MM.1S (cell line): ENCODE results near the gene SMCHD1.
"Not testable (repeated sequence)": the region's sequence is repeated elsewhere in the genome, so short reads cannot be mapped to it uniquely, and the experiment has no call there.

Source experiments
- DNase-seq: peaks from one replicate; pipeline ENCODE4 v3.0.0-alpha.2; 2015
- H2AFZ ChIP-seq: fragments of 300-600 bp; sonication (generic); 2 replicates; pipeline ENCODE4 v1.6.0; 2016; ENCODE audit warnings: antibody characterized with exemption, low read length
- H3F3A ChIP-seq: fragments of 300-600 bp; sonication (generic); 2 replicates; pipeline ENCODE4 v1.6.1; 2016; ENCODE audit warnings: mild to moderate bottlenecking, antibody characterized with exemption, low read length, moderate library complexity, mixed read lengths; ENCODE audit not compliant: insufficient read depth
- H3K27ac ChIP-seq: fragments of 300-600 bp; sonication (generic); 2 replicates; pipeline ENCODE4 v1.5.1; 2016; ENCODE audit warnings: mild to moderate bottlenecking, low read length
- H3K27me3 ChIP-seq: fragments of 300-600 bp; sonication (generic); replicated peaks from 2 replicates; pipeline ENCODE4 v1.6.0; 2016; ENCODE audit warnings: low read length; ENCODE audit not compliant: insufficient read depth
- H3K36me3 ChIP-seq: fragments of 300-600 bp; sonication (generic); replicated peaks from 2 replicates; pipeline ENCODE4 v1.6.1; 2016; ENCODE audit warnings: mild to moderate bottlenecking, low read length, mixed read lengths; ENCODE audit not compliant: insufficient read depth
- H3K4me1 ChIP-seq: fragments of 300-600 bp; sonication (generic); 2 replicates; pipeline ENCODE4 v1.6.1; 2016; ENCODE audit warnings: low read length, mixed read lengths
- H3K4me2 ChIP-seq: fragments of 300-600 bp; sonication (generic); 2 replicates; pipeline ENCODE4 v1.6.0; 2016; ENCODE audit warnings: low read depth, low read length
- H3K4me3 ChIP-seq: fragments of 300-600 bp; sonication (generic); 2 replicates; pipeline ENCODE4 v1.5.1; 2016; ENCODE audit warnings: low read length, mixed read lengths
- H3K79me2 ChIP-seq: fragments of 300-600 bp; sonication (generic); 2 replicates; pipeline ENCODE4 v1.6.1; 2016; ENCODE audit warnings: mixed run types, low read length, mixed read lengths
- H3K9ac ChIP-seq: fragments of 300-600 bp; sonication (generic); 2 replicates; pipeline ENCODE4 v1.6.1; 2016; ENCODE audit warnings: low read length, mixed read lengths
- H3K9me2 ChIP-seq: fragments of 300-600 bp; sonication (generic); replicated peaks from 2 replicates; pipeline ENCODE4 v1.6.1; 2016; ENCODE audit warnings: mild to moderate bottlenecking, low read length, mixed read lengths; ENCODE audit not compliant: insufficient read depth
- H3K9me3 ChIP-seq: fragments of 300-600 bp; sonication (generic); replicated peaks from 2 replicates; pipeline ENCODE4 v1.6.1; 2016; ENCODE audit warnings: mild to moderate bottlenecking, low read length, mixed read lengths; ENCODE audit not compliant: insufficient read depth
- H4K20me1 ChIP-seq: fragments of 300-600 bp; sonication (generic); 2 replicates; pipeline ENCODE4 v1.6.1; 2016; ENCODE audit warnings: mild to moderate bottlenecking, low read length, moderate library complexity, mixed read lengths; ENCODE audit not compliant: insufficient read depth
- EZH2 ChIP-seq: fragments of 300-600 bp; sonication (generic); optimal IDR thresholded peaks from 2 replicates; pipeline ENCODE3; 2017; ENCODE audit warnings: low read depth, mild to moderate bottlenecking, antibody characterized with exemption, low read length, mixed read lengths
- EZH2phosphoT487 ChIP-seq: fragments of 300-600 bp; sonication (generic); IDR thresholded peaks from 2 replicates; pipeline ENCODE4 v1.6.1; 2018; ENCODE audit warnings: antibody characterized with exemption, low read length
- TF ChIP-seq, protein P1 (sequence below): fragments of 300-600 bp; sonication (generic); IDR thresholded peaks from 2 replicates; pipeline ENCODE4 v1.5.1; 2016; ENCODE audit warnings: antibody characterized with exemption, low read length, mixed read lengths

Gene SMCHD1

DNA sequence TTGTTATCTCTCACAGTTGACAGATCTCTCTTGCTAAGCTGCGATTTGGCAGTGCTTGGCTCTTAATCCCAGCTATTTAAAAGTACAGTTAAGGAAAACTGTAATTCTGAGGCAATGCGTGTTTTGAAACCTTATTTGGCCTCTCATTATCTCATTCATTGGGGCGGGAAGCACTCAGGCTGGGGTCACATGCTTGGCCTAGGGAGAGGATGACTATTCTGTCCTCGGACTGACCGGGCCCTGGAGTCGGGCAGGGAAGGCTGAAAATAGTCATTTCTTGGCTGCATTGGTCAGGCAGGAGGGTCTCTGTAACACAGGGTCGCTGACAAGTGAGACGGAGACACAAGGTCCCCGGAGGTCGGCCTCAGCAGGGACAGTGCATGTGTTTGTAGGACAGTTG lies 171.1 kb downstream of the SMCHD1 start:
- Histone ChIP-seq H2AFZ (no peak overlapping the region), H3K9ac (no peak overlapping the region), H3K9me2 (no peaks in the 10 kb centered on the region), H3K4me1 (no peaks in the 10 kb centered on the region), H3K79me2 (no peaks in the 10 kb centered on the region), H4K20me1 (no peaks in the 10 kb centered on the region), H3K4me3 (no peak overlapping the region), H3F3A (no peaks in the 10 kb centered on the region), H3K4me2 (no peak overlapping the region), H3K9me3 (no peaks in the 10 kb centered on the region), H3K36me3 (no peaks in the 10 kb centered on the region), H3K27ac (no peak overlapping the region), H3K27me3 (no peaks in the 10 kb centered on the region)
- DNase-seq: no peak
- TF ChIP-seq, protein P1, sequence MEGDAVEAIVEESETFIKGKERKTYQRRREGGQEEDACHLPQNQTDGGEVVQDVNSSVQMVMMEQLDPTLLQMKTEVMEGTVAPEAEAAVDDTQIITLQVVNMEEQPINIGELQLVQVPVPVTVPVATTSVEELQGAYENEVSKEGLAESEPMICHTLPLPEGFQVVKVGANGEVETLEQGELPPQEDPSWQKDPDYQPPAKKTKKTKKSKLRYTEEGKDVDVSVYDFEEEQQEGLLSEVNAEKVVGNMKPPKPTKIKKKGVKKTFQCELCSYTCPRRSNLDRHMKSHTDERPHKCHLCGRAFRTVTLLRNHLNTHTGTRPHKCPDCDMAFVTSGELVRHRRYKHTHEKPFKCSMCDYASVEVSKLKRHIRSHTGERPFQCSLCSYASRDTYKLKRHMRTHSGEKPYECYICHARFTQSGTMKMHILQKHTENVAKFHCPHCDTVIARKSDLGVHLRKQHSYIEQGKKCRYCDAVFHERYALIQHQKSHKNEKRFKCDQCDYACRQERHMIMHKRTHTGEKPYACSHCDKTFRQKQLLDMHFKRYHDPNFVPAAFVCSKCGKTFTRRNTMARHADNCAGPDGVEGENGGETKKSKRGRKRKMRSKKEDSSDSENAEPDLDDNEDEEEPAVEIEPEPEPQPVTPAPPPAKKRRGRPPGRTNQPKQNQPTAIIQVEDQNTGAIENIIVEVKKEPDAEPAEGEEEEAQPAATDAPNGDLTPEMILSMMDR: no peak
- TF ChIP-seq EZH2 (no peak), EZH2phosphoT487 (no peak)

DNA sequence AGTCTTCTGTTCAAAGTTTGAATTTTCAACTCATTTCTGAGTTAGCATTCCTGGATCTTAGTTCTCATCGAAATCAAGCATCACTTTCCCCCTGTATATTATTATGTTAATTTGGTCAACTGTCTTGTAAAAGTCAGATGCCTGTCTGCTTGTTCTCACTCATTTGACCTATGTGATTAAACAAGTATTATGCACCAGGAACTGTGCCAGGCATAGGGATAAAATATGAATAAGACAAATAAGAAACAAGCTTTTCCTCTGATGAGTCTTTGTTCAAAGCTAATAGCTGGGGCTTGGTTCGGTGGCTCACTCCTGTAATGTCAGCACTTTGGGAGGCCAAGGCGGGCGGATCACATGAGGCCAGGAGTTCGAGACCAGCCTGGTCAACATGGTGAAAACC lies 171.5 kb downstream of the SMCHD1 start:
- H3K27ac ChIP-seq: no peak overlapping the region

DNA sequence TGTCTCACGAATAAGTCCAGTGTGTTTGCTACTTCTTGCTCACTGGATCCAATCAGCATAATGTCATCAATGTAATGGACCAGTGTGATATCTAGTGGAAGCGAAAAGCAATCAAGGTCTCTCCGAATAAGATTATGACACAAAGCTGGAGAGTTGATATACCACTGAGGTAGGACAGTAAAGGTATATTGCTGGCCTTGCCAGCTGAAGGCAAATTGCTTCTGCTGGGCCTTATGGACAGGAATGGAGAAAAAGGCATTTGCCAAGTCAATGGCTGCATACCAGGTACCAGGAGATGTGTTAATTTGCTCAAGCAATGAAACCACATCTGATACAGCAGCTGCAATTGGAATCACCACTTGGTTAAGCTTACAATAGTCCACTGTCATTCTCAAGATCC lies 180.6 kb downstream of the SMCHD1 start:
- H3K36me3 ChIP-seq, H3K27me3 ChIP-seq, H3K4me3 ChIP-seq, DNase-seq, H3K4me2 ChIP-seq, H4K20me1 ChIP-seq, H3F3A ChIP-seq, H3K9ac ChIP-seq, H2AFZ ChIP-seq, H3K9me3 ChIP-seq, H3K9me2 ChIP-seq, H3K4me1 ChIP-seq, H3K27ac ChIP-seq, H3K79me2 ChIP-seq: not testable (repeated sequence)

More for the DNA sequence above, 171.5 kb downstream of the SMCHD1 start:
- H3K27me3 ChIP-seq: no peaks in the 10 kb centered on the region
- DNase-seq: no peak
- no peaks in the 10 kb centered on the region for H3K9me3 ChIP-seq
- no peak overlapping the region for H2AFZ ChIP-seq
- no peak overlapping the region for H3K4me3 ChIP-seq
- no peaks in the 10 kb centered on the region for H4K20me1 ChIP-seq
- no peak overlapping the region for H3K9ac ChIP-seq
- H3K4me1 ChIP-seq: no peaks in the 10 kb centered on the region
- H3K36me3 ChIP-seq: no peaks in the 10 kb centered on the region
- H3K4me2 ChIP-seq: no peak overlapping the region
- H3K79me2 ChIP-seq: no peaks in the 10 kb centered on the region
- no peaks in the 10 kb centered on the region for H3K9me2 ChIP-seq
- H3F3A ChIP-seq: no peaks in the 10 kb centered on the region
- TF ChIP-seq EZH2phosphoT487 (no peak), EZH2 (no peak)
- TF ChIP-seq, protein P1: no peak

DNA sequence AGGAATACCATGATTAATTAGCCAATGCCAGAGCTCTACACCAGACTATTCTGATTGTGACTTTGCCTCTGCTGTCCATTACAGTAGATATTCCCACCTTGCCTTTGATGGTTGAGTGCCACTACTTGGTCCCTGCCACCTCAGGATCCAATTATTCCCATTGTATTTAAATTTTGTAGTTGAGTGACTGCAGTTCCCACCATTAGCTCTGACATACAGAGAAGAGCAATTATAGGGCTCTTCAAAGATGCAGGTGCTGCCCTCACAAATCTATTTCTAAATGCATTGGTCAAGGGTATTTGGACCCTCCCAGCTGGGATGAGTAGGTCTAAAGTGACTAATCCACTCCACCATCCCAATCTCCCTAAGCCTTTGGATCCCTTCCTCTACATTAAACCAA lies 181.8 kb downstream of the SMCHD1 start:
- not testable (repeated sequence) for H3K9ac ChIP-seq, H3F3A ChIP-seq, H3K79me2 ChIP-seq, H4K20me1 ChIP-seq, H3K27me3 ChIP-seq, DNase-seq, H3K27ac ChIP-seq, H3K4me3 ChIP-seq, H3K4me2 ChIP-seq, H3K4me1 ChIP-seq, H3K9me3 ChIP-seq, H3K9me2 ChIP-seq, H3K36me3 ChIP-seq, H2AFZ ChIP-seq
